ENCODE data around the gene PARD3B.
"Not testable (repeated sequence)": the region's sequence is repeated elsewhere in the genome, so short reads cannot be mapped to it uniquely, and the experiment has no call there.

The PARD3B gene

GRCh38 chr2:205461678-205462665 lies 916.7 kb downstream of the PARD3B start:
- intact Hi-C loops (cut with DNase I) = no loop called here

GRCh38 chr2:205462681-205463345 lies 917.5 kb downstream of the PARD3B start:
- intact Hi-C loops (cut with DNase I) = no loop called here
- no peak for DNase-seq

More at GRCh38 chr2:205461678-205462665, 916.7 kb downstream of the PARD3B start:
- no peak for DNase-seq

GRCh38 chr2:205463466-205464025 lies 918.3 kb downstream of the PARD3B start:
- DNase-seq = no peak
- intact Hi-C loops (cut with DNase I) = no loop called here

- no peak for DNase-seq
- intact Hi-C loops (cut with DNase I) = no loop called here
Measured at GRCh38 chr2:205464681-205465080, 919.4 kb downstream of the PARD3B start.

GRCh38 chr2:205465791-205466190 lies 920.5 kb downstream of the PARD3B start:
- intact Hi-C loops (cut with DNase I) = no loop called here
- no peak for DNase-seq

GRCh38 chr2:205471776-205472175 lies 926.5 kb downstream of the PARD3B start:
- intact Hi-C loops (cut with DNase I) = no loop called here
- no peak for DNase-seq

- DNase-seq = no peak
- intact Hi-C loops (cut with DNase I) = no loop called here
Measured at GRCh38 chr2:205473791-205474190, 928.5 kb downstream of the PARD3B start.

- intact Hi-C loops (cut with DNase I) = no loop called here
Measured at GRCh38 chr2:205474741-205475415, 929.6 kb downstream of the PARD3B start.

GRCh38 chr2:205475416-205475768 lies 930.1 kb downstream of the PARD3B start:
- no peak for DNase-seq
- intact Hi-C loops (cut with DNase I) = no loop called here

More at GRCh38 chr2:205474741-205475415, 929.6 kb downstream of the PARD3B start:
- DNase-seq = no peak

- intact Hi-C loops (cut with DNase I) = no loop called here
- no peak for DNase-seq
Measured at GRCh38 chr2:205477016-205477705, 931.9 kb downstream of the PARD3B start.

GRCh38 chr2:205481861-205482260 lies 936.6 kb downstream of the PARD3B start:
- DNase-seq = no peak
- intact Hi-C loops (cut with DNase I) = no loop called here

GRCh38 chr2:205482399-205483081 lies 937.3 kb downstream of the PARD3B start:
- no peak for DNase-seq
- intact Hi-C loops (cut with DNase I) = no loop called here

- intact Hi-C loops (cut with DNase I) = no loop called here
- DNase-seq = no peak
Measured at GRCh38 chr2:205483095-205483494, 937.8 kb downstream of the PARD3B start.

- DNase-seq = no peak
- intact Hi-C loops (cut with DNase I) = no loop called here
Measured at GRCh38 chr2:205484215-205484614, 938.9 kb downstream of the PARD3B start.

- intact Hi-C loops (cut with DNase I) = no loop called here
- no peak for DNase-seq
Measured at GRCh38 chr2:205484764-205485163, 939.5 kb downstream of the PARD3B start.

GRCh38 chr2:205493528-205493927 lies 948.3 kb downstream of the PARD3B start:
- intact Hi-C loops (cut with DNase I); DNase-seq: not testable (repeated sequence)

GRCh38 chr2:205494537-205495235 lies 949.4 kb downstream of the PARD3B start:
- DNase-seq = no peak
- intact Hi-C loops (cut with DNase I) = no loop called here

GRCh38 chr2:205495819-205496218 lies 950.5 kb downstream of the PARD3B start:
- intact Hi-C loops (cut with DNase I) = no loop called here
- no peak for DNase-seq

- intact Hi-C loops (cut with DNase I) = no loop called here
- no peak for DNase-seq
Measured at GRCh38 chr2:205496370-205496769, 951.1 kb downstream of the PARD3B start.

Data from posterior cingulate gyrus (tissue), 11 donors.